Esophagus muscularis mucosa (tissue), 4 donors: ENCODE measurements around the gene SEC16A. TPM values are rescaled to one million over a fixed set of nuclear protein-coding genes. Genes with fewer than 3 reads are reported as not detected.

Experiments
- DNase-seq: peaks from one replicate; pipeline ENCODE4 v3.0.0-alpha.2; 2017; ENCODE audit errors: extremely low spot score
- H3K27ac ChIP-seq, 4 donors: fragments of 200-600 bp; sonication (generic); replicated peaks in 1 of 4; 1 replicate in 3 of 4; 2 replicates in 1 of 4; pipeline ENCODE4 v1.5.1; 2016 to 2019; ENCODE audit warnings: mild to moderate bottlenecking in 1 of 4
- H3K27me3 ChIP-seq, 4 donors: fragments of 200-600 bp; sonication (generic); one replicate each; pipeline versions ENCODE4 v1.5.1 to v1.6.0; 2016 to 2019
- H3K36me3 ChIP-seq, 4 donors: fragments of 200-600 bp; sonication (generic); one replicate each; pipeline ENCODE4 v1.5.1; 2016 to 2019
- H3K4me1 ChIP-seq, 4 donors: fragments of 200-600 bp; sonication (generic); one replicate each; pipeline ENCODE4 v1.5.1; 2016 to 2019
- H3K4me3 ChIP-seq, 4 donors: fragments of 200-600 bp; sonication (generic); 1 replicate in 2 of 4; 2 replicates in 2 of 4; pipeline ENCODE4 v1.5.1; 2016 to 2019; ENCODE audit warnings: mild to moderate bottlenecking in 4 of 4, moderate library complexity in 1 of 4
- H3K9me3 ChIP-seq, 4 donors: fragments of 200-600 bp; sonication (generic); 1 replicate in 3 of 4; 2 replicates in 1 of 4; pipeline ENCODE4 v1.5.1; 2016 to 2019
- EP300 ChIP-seq: sonication (generic); formaldehyde crosslinking; IDR thresholded peaks from one replicate; pipeline ENCODE4 v1.6.1; 2017; ENCODE audit warnings: antibody characterized with exemption
- POLR2A ChIP-seq: fragments of 450-650 bp; IDR thresholded peaks from one replicate; pipeline ENCODE4 v1.6.1; 2017; ENCODE audit warnings: antibody characterized with exemption, moderate library complexity, mild to moderate bottlenecking, low read depth
- POLR2AphosphoS5 ChIP-seq, 2 donors: sonication (generic); formaldehyde crosslinking; IDR thresholded peaks; one replicate each; pipeline ENCODE4 v1.6.1; 2017; ENCODE audit warnings: antibody characterized with exemption in 2 of 2
- WGBS: methylation state at CpG from one replicate; pipeline ENCODE4 v1.1.5; 2018; 5-methylcytosine and 5-hydroxymethylcytosine counted together
- intact Hi-C: fragments of 100-400 bp; cut with DNase I; formaldehyde crosslinking; loops from one replicate; pipeline ENCODE4 v1.15.1; 2023
- total RNA-seq, 4 donors: library from RNA; depleted of rRNA; stranded (reverse); fragments of >200 nt; gene quantifications; one replicate each; pipeline versions ENCODE4 v1.1.0 to v1.2.1, GENCODE V29; 2016
- TF ChIP-seq, protein P1 (sequence below), 3 experiments: fragments of 200-600 bp in 2 of 3; fragments of 450-650 bp in 1 of 3; sonication (generic) in 2 of 3; IDR thresholded peaks; one replicate each; pipeline ENCODE4 v1.5.1; 2017 to 2019; ENCODE audit warnings: antibody characterized with exemption in 3 of 3, mild to moderate bottlenecking in 2 of 3, moderate library complexity in 1 of 3

Gene SEC16A
- total RNA-seq, 4 donors from 2014 or later = 43.2 to 62.3 (median 51.3) TPM

DNA sequence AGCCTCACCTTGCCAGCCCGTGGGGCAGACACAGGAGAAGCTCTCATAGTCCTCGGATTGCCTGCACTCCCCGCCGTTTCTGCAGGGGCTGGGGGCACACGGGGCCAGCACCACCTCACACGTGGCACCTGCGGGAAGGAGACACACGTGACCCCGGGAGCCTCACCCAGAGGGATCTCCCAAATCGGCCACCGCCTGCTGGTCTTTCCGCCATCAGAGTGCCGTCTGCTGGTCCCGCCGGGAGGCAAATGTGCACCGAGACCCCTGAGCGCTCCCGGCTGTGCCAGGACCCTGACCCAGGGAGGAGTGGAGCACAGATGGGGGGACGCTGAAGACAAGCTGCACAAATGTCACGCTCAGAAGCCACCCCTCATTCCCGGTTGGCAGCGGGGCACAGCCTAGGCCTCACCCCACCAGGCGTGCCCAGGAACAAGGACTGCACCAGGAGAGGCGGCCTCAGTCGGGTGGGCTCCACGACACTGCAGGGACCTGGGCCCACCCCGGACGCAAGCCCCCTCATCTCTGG lies 28.4 kb upstream of the SEC16A start:
- intact Hi-C loops = no loop called here
- Histone ChIP-seq H3K36me3 (peaks cover 81 to 100% (median 100%) of the 10 kb centered on the region in 4 donors), H3K9me3 (no peaks in the 10 kb centered on the region), H3K27ac (peak overlapping the region; percentile 66 to 81 (median 76)), H3K4me1 (peaks cover 25 to 40% (median 33%) of the 10 kb centered on the region in 4 donors), H3K4me3 (no peak overlapping the region), H3K27me3 (no peaks in the 10 kb centered on the region)
- 79% methylated on average over 13 of the region's 28 CpGs for WGBS
- TF ChIP-seq EP300 = no peak
- TF ChIP-seq POLR2AphosphoS5 (IDR thresholded peaks at IDR 0.05) = no peak
- no peak for TF ChIP-seq POLR2A
- TF ChIP-seq, protein P1, sequence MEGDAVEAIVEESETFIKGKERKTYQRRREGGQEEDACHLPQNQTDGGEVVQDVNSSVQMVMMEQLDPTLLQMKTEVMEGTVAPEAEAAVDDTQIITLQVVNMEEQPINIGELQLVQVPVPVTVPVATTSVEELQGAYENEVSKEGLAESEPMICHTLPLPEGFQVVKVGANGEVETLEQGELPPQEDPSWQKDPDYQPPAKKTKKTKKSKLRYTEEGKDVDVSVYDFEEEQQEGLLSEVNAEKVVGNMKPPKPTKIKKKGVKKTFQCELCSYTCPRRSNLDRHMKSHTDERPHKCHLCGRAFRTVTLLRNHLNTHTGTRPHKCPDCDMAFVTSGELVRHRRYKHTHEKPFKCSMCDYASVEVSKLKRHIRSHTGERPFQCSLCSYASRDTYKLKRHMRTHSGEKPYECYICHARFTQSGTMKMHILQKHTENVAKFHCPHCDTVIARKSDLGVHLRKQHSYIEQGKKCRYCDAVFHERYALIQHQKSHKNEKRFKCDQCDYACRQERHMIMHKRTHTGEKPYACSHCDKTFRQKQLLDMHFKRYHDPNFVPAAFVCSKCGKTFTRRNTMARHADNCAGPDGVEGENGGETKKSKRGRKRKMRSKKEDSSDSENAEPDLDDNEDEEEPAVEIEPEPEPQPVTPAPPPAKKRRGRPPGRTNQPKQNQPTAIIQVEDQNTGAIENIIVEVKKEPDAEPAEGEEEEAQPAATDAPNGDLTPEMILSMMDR (IDR thresholded peaks at IDR 0.05) = no peak
- no peak for DNase-seq

DNA sequence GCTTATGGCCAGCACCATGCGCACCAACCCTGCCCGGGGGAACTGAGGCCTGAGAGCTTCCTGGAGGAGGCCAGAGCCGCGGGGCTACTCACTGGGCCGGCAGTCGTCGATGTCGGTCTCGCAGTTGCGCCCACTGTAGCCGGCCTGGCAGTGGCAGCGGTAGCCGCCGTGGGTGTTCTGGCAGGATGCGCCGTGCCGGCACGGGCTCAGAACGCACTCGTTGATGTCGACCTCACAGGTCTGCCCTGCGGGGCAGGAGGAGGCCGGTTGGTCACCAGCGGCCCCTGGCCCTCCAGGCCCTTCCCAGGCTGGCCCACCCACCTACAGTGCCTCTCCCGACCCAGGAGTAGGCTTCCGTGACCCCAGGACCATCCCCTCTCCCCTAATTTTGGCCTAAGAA lies 27.7 kb upstream of the SEC16A start:
- Histone ChIP-seq H3K27ac (peak overlapping the region; percentile 66 to 81 (median 76)), H3K36me3 (peaks cover 85 to 100% (median 100%) of the 10 kb centered on the region in 4 donors), H3K27me3 (no peaks in the 10 kb centered on the region), H3K9me3 (no peaks in the 10 kb centered on the region), H3K4me1 (peaks cover 22 to 37% (median 32%) of the 10 kb centered on the region in 4 donors), H3K4me3 (no peak overlapping the region)
- WGBS = 84% methylated on average over 14 of the region's 26 CpGs
- no peak for DNase-seq
- no peak for TF ChIP-seq POLR2A
- no peak for TF ChIP-seq POLR2AphosphoS5 (IDR thresholded peaks at IDR 0.05)
- no peak for TF ChIP-seq EP300
- TF ChIP-seq, protein P1 (IDR thresholded peaks at IDR 0.05) = no peak
- intact Hi-C loops = no loop called here

DNA sequence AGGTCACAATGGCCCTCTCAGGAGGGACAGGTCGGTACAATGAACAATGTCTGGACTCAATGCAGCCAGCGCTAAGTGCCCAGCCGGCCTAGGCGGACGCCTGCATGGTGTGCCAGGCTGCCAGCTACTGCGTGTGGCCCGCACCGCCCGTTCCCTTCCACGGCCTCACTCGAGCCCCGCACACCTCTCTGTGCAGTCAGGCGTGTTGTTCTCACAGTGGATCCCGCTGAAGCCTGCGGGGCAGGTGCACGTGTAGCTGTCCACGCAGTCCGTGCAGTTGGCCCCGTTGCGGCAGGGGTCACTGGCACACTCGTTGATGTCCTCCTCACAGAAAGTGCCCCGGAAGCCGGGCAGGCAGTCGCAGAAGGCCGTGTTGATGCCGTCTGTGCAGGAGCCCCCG lies 26.7 kb upstream of the SEC16A start:
- no peaks in the 10 kb centered on the region for H3K9me3 ChIP-seq
- no peak overlapping the region for H3K4me3 ChIP-seq
- no peaks in the 10 kb centered on the region for H3K27me3 ChIP-seq
- H3K36me3 ChIP-seq = peaks cover 85 to 100% (median 100%) of the 10 kb centered on the region in 4 donors
- peaks cover 22 to 37% (median 32%) of the 10 kb centered on the region in 4 donors for H3K4me1 ChIP-seq
- intact Hi-C loops = no loop called here
- 97% methylated on average over 6 of the region's 27 CpGs for WGBS
- no peak for DNase-seq
- TF ChIP-seq, protein P1 (IDR thresholded peaks at IDR 0.05) = no peak
- TF ChIP-seq POLR2A (no peak), EP300 (no peak), POLR2AphosphoS5 (IDR thresholded peaks at IDR 0.05) (no peak)
- H3K27ac ChIP-seq = peak overlapping the region in 2 of 4 donors; percentile 1 to 81

DNA sequence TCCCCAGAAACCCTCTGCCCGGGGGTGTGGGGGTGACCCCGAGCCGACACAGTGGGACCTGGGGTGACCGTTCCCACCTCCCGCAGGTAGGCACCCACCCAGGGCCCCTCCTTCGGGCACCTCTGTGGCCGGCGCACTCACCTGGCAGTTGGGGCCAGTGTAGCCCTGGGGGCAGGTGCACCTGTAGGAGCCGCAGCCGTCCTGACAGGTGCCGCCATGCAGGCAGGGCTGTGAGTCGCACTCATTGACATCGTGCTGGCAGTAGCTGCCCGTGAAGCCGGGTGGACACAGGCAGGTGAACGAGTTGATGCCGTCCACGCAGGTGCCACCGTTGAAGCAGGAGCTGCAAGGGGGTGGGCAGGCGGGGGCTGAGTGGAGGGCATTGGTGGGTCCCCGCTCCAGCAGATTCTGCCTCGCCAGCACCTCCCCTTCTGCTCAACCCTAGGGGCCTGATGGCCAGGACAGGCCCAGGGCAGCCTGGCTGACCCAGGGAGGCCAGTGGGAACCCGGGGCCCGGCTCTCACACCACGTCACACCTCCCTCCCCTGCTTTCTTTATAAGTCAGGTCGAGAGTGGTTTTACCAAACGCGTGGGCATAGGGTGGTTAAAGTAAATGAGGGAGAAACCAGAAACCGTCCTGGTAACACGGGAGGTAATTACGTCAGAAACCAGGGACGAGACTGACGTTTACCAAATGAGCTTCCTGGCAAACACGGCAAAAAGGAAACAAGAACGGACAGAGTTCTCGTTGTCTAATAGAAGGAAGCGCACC lies 26.1 kb upstream of the SEC16A start:
- H3K27me3 ChIP-seq = no peaks in the 10 kb centered on the region
- no peak for DNase-seq
- peak overlapping the region in 1 of 4 donors; percentile 1 for H3K27ac ChIP-seq
- H3K4me3 ChIP-seq = no peak overlapping the region
- intact Hi-C loops = no loop called here
- peaks cover 85 to 100% (median 100%) of the 10 kb centered on the region in 4 donors for H3K36me3 ChIP-seq
- no peaks in the 10 kb centered on the region for H3K9me3 ChIP-seq
- TF ChIP-seq POLR2AphosphoS5 (IDR thresholded peaks at IDR 0.05) (no peak), EP300 (no peak), POLR2A (no peak)
- TF ChIP-seq, protein P1 (IDR thresholded peaks at IDR 0.05) = no peak
- WGBS = 85% methylated on average over 31 of the region's 37 CpGs
- peaks cover 22 to 37% (median 32%) of the 10 kb centered on the region in 4 donors for H3K4me1 ChIP-seq
